ENCODE data around the gene SPON2.

SPON2 gene

DNA sequence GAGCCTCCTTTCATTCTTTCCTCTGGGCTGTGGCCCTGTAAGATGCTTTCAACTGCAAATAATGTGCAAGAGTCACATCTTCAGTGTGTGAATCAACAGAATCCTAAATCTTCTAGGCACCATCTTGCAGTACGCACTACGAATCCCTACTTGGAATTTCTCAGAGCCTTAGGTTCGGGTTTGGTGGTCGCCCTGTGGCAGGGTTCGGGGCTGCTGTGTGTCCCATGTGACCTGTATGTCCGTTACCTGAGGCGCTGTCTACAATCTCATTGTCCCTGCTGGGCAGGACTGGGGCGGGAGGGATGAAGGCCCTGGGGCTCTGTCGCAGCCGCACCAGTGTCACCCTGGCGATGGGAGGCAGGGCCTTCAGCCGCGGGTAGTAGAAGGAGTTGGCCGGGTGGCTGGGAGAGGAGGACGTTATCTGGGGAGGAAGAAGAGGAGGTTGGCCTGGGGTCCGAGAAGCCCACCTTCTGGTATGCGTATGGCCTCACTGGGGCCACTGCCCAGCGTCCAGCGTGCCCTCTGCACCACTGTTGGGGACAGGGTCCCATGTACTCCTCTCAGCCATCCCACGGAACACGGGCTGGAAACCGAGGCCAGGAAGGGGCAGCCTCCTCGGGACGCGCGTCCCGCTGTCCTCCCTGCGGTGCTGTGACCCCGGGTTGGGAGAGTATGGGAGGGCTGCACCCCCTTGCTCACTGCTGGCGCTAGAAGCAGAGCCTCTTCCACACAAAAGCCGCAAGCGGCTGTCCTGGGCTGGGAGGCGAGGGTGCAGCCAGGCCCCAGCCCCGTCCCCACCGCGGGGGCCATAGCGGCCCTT is 2.0 kb downstream of the SPON2 start:
- DNase-seq, result no peak

DNA sequence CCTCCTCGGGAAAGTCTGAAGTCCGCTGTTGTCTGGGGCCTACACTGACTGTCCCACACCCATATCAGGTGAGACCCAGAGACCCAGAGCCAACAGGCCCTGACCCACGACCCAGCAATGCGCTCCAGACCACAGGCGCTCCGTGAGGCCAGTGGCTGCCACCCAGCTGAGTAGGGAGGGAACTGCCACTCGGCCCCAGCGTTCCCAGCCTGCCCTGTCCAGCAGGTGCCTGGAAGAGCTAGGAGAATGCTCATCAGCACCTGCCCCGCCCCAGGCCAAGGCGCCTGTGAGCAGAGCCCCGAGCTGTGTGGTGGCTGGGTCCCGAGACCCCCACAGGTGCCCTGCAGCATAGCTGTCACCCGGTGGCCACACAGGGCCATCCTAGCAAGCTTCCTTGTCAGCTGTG is 2.7 kb downstream of the SPON2 start:
- DNase-seq, result no peak

DNA sequence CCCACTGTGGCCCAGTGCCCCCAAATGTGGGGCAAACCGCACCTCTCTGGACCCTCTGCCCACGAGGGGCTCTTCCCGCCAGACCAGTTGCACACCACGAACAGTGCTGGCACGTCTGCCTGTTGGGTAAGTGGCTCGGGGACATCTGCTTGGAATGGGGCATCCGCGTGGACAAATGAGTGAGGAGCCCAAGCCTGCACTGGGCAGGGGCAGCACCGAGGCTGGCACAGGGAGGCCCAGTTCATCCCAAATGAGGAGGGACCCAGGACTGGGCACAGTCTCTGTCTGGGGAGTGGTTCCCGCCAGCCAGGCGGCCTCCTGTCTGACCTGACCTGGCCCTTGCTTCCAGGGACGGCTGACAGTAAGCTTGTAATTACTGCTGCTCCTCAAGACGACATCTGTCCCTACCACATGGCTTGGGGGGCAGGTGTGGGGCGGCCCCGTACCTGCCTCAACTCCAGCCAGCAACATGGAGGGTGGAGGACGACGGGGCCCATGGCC is 3.2 kb downstream of the SPON2 start:
- DNase-seq, result no peak

DNA sequence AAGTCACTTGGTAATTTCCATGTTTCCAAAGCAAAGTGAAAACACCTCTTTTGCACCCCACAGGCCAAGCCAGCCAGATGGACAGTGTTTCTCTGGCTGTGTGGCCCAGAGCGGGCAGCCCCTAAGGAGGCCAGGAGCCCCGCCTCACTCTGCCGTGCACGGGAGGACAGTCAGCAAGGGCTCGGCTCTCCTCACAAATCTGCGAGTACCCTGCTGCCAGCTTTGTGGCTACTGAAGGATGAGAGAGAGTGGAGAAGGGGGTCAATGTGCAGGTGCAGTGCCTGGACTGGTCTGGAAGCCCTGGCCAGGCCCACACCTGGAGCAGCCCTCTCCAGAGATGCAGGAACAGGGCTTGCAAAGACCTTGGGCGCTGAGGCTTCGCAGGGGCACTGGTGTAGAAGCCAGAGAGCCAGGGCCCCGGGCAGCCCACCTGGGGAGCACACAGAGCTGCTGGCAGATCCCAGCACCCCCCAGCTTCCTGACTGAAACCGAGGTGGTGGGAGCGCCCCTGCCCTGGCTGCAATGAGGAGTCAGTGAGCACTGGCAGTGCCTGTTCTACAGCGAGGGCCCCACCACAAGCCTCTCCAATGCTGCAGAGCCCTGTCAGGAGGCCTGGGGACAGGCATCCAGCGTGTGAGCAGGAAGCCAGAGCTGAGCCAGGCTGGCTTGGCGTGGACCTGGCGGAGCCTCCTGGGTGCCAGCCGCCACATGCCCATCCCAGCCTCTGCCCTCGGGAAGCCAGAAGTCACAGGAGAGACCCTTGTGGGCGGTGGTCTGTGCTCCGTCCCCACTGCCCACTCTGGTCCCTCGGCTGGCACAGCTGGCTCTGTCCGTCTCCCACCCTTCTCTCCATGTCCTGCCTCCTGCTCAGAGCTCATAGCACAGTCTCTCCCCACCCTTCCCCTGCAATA is 3.9 kb downstream of the SPON2 start:
- DNase-seq, result no peak

DNA sequence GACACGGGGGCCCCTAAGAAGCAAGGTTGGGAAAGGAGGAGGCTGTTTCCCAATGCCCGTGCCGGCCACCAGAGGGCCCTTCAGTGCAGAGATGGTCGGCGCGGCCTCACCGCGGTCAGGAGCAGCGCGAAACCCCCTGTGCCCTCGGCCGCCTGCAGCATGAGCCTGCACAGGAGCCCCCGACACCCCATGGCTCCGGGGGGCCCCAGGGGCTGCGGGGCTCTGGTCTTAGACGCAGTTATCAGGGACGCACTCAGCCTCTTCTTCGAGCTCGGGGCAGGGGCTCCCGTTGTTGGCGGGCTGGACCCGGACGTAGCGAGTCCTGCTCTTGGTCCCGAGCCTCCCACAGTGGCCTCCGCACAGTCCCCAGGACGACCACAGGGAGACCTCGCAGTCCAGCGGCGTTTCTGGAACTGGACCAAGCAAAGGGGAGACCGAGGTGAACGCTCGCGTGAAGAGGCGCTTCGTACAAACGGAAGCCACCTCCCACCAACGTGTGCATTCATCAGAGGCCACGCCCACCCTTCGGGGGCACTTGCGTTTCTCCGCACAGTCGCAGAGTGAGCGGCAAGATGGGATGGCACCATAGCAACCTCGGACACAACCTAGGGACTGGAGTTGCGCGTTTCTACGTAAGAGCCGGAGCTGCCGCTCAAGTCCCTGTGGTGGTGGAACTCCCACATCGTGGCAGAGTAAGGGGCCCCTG is 5.0 kb downstream of the SPON2 start:
- DNase-seq, result peak; percentile 78 to 88

DNA sequence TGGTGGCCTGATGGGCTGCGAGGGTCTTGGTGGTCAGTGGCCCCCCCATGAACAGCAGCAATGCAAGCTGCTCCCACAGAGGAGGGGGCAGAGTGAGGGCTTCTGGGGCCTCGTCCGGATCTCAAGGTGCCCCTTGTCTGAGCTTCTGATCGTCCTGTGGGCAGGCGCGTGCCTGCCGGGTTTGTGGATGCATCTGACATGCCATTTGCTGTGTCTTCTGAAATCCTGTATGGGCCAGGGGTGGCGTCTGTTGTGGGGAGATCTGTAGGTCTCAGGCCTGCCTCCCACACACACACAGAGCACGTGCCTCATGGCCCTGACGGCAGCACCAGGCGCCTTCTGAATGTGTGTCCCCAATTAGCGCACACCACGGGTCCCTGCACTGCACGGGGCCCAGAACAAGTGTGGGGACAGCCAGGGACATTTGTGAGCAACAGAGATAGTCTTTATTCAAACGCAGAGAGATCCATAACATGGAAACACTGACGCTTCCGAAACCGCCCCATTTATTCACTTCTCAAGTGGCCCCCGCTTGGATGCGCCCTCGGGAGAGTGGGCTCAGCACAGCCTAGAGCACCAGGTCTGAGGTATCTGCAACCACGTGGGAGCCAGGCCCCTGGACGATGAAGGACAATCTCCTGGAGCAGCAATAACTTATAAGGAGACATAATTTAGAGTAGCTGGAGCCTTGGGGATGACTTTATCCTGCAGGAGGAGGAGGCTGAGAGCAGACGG is 5.7 kb downstream of the SPON2 start:
- DNase-seq, result no peak

DNA sequence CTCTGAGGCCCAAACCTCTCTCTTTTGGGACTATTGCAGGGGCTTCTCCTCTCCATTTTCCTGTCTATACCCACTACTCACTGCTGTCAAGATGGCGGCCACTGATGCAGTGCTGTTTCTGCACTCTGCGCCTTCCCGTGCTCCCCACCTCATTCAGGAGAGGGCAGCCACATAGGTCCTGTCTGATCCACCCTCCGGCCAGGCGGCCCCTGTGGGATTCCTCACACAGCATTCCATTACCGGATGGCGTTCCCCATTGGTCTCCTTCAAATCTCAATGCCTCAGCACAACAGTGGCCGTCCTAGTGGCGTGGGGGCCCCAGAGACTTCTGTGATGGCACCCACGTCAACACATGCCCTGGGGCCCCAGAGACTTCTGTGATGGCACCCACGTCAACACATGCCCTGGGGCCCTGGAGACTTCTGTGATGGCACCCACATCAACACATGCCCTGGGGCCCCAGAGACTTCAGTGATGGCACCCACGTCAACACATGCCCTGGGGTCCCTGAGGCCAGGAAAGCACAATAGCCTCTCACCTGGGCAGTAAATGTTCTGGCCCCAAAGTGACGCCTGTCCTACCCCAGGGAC is 7.3 kb downstream of the SPON2 start:
- no peak for DNase-seq

DNA sequence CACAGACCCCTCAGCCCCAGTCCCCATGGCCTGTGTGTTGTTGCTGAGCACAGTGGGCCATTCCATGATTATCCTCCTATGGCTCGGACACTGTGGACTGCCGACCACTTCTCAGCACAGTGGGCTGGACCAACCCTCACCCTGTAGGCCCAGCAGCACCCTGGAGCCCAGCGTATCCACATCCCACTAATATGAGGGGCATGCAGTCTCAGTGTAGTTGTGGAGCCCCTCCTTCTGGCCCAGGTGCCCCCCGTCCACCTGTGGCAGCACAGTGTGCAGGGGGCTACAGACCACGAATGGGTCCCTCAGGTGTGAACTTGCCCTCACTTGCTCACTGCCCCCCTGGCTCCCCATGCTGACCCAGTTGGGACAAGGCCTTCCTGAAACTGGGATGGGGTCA is 7.9 kb downstream of the SPON2 start:
- no peak for DNase-seq

DNA sequence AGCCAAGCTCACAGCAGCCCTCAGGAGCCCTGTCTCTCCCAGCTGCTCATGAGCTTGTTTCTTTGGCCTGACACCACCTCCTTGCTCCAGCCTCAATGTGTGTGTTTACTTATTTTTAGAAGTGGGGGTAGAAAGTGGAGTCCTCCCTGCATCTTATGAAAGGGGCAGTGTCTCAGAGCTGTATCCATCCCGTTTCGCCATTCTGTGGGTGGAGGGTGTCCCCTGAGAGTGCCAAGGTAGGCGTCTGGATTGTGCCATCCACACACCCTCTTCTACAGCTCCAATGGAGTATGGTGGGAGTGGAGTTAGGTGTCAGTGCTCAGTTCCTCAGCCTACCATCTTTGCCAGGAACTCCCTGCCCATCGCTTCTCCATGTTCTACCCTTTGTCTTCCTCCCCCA is 8.3 kb downstream of the SPON2 start:
- no peak for DNase-seq

DNA sequence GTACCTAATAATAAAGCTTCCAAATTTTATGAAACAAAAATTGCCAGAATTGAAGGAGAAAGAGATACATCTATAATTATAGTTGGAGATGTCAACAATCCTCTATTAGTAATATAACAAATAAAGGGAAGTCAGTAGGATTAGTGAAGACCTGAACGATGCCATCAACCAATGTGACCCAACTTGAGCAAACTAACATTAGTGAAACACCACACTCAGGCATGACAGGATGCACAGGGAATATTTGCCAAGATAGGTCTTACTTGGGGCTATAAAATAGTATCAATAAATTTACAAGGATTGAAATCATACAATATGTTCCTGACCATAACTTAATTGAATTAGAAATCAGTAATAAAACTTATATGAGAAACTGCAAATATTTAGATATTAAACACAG is 12.0 kb downstream of the SPON2 start:
- DNase-seq, result no peak

DNA sequence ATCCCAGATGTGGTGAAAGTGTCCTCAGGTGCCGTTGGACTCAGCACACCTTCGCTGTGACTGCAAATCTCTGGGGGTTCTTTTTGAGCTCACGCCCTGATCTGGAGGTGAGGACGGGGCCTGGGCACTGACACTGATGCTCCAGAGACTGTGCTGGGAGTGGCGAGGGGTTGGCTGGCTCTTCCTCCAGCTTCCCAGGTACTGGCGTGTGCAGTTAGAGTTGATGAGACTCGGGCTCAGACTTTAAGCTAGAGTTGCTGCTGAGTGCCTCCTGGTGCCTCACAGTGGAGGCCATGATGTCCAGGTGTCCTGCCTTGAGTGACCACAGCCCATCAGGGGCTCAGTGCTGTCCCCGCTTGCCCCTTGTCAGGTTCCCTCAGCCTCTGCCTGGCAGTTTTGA is 16.3 kb downstream of the SPON2 start:
- DNase-seq, result no peak

DNA sequence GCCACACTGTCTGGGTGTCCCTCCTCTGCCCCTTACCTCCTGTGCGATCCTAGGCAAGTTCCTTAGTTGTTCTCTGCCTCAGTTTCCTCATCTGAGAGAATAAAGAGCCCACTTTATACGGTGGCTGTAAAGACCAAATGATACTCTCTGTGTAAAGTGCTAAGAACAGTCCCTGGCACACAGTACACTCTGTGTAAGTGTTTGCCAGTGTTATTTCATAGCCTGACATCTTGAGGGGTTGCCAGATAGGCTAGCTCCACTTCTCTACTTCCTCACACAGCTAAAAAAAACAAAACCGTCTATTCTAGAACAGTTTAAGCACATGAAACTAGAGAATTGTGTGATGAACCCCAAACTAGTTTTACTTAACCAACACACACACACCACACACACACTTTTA is 17.1 kb downstream of the SPON2 start:
- DNase-seq, result no peak

DNA sequence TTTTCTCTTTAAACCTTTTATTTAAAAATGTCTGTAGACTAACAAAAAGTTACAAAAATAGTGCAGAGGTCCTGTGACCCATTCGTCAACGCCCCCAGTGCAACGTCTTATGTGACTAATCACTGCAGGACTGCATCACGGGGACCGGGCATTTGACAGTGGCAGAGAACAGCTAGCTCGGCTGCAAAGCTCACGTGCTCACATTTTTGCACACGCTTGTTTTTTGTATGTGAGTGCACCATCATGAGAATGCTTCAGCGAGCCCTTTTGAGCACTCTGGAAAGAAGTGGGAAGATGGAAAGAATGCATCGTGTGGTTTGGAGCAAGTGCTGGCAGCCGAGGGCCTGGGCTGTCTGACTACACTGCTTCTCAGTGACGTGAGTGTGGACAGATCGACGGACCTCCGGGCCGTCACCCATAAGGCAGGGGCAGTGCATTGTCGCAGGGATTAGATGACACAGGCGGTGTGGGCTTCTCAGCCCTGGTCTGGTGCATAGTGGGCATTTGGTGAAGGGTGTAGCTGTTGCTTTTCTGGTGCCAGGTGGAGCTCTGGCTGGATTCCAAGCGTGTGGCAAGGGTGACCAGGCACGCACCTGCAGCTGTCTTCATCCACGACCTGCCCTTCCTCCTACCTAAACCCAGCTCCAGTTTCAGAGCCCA is 17.7 kb downstream of the SPON2 start:
- DNase-seq, result peak in 1 of 2 experiments; percentile 14

DNA sequence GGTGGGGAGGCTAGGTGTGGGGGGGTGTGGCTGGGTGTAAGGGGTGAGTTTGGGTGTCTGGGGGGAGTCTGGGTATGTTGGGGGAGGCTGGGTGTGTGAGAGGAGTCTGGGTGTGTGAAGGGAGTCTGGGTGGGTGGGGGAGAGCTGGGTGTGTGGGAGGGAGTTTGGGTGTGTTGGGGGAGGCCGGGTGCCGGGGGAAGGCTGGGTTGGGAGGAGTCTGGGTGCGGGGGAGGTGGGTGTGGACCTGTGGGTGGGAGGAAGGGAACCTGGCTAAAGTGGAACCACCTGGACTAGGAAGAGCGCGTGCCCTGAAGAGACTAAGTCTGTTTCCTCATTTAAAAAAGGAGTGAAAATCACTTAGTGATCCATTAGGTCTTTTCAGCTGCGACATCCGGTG is 18.3 kb downstream of the SPON2 start:
- DNase-seq, result no peak

DNA sequence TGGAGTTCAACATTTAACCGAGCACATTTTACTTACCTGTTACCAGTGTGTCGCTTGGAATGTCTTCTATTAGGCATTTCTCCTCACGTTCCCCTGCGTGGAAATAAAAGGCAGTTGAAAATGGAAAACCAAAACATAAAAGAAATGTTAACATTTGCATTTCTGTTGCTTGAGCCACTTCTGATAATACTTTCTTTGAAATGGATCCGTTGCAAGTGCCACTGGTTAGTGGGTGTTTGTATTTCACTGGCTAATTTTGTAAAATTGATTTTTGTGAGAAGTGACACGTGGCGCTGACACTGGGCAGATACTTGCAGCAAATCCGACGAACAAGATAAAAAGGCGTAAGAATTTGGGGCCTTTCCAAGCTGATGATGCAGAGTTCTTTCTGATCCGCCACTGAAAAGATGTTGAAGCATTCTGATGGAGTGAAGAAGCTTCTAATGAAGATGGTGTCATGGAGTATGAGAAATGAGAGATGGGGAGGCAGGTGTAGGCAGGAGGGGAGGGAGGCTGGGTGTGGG is 18.8 kb downstream of the SPON2 start:
- DNase-seq, result no peak

DNA sequence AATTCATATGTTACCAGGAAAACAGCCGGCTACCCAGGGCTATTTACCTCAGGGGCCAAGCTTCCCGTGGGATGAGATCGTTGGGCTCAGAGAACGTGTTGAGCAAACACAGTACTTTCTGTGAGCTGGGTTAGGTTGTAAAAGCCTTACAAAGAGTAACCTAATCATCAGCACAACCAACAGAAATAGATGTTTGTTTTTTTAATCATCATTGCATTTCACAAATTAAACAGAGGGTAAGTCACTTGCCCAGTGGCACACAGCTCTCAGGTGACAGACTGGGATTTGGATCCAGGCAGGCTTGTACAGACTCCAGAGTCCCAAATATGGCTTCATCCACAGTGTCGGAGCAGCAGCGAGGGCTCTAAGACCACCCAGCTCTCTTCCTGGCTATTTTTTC is 20.1 kb downstream of the SPON2 start:
- peak in 1 of 2 experiments; percentile 47 for DNase-seq

DNA sequence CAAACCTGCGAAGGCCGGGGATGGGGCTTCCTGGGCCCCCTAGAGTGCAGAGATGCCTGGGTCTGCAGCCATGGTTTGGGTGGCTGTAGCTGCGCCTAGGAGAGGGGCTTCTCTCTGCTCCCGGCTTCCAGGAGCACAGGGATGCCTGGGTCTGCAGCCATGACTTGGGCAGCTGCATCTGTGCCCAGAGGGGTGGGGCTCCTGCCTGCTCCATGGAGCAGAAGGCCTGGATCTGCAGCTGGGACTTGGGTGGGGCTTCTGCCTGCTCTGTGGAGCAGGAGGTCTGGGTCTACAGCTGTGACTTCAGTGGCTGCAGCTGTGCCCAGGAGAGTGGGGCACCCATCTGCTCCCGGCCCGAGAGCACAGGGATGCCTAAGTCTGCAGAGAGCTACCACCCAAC is 20.8 kb downstream of the SPON2 start:
- DNase-seq, result no peak

DNA sequence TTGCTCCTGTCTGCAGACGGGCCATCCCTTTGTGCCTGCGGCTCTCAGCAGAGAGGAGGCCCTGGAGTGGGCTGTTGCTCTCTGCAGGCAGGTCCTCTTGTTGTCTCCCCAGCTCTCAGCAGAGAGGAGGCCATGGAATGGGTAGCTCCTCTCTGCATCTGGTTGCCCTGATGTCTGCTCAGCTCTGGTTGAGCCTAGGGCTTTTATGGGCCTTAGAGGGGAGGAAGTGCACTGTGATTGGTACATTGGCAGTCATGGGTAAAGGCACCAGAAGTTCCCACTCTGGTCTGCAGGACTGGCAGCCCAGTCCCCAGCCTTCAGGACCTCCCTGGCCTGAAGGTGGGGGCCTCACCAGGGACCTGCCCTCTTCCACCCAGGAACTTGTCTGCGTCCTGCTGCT is 21.5 kb downstream of the SPON2 start:
- DNase-seq, result no peak

DNA sequence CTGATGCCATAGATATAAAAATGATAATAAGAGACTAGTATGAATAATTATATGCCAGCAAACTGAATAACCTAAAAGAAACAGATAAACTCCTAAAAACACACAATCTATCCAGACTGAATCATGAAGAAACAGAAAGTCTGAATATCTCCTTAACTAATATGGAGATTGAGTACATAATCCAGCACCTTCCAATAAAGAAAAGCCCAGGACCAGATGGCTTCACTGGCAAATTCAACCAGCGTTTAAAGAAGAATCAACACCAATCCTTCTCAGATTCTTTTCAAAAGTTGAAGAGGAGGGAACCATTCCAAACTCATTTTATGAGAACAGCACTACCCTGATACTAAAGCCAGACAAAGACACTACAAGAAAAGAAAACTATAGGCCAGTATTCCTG is 32.5 kb downstream of the SPON2 start:
- no peak for DNase-seq

DNA sequence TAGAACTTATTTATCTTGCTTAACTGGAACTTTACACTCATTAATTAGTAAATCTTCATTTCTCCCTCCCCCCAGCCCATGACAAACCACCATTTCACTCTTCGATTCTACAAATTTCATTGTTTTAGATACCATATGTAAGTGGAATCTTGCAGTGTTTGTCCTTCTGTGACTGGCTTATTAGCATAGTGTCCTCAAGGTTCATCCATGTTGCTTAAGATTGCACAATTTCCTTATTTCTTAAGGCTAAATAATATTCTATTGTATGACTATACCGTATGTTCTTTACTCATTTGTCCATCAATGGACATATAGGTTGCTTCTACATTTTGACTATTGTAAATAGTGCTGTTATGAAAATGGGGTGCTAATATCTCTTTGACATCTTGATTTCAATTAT is 34.5 kb downstream of the SPON2 start:
- no peak for DNase-seq

DNA sequence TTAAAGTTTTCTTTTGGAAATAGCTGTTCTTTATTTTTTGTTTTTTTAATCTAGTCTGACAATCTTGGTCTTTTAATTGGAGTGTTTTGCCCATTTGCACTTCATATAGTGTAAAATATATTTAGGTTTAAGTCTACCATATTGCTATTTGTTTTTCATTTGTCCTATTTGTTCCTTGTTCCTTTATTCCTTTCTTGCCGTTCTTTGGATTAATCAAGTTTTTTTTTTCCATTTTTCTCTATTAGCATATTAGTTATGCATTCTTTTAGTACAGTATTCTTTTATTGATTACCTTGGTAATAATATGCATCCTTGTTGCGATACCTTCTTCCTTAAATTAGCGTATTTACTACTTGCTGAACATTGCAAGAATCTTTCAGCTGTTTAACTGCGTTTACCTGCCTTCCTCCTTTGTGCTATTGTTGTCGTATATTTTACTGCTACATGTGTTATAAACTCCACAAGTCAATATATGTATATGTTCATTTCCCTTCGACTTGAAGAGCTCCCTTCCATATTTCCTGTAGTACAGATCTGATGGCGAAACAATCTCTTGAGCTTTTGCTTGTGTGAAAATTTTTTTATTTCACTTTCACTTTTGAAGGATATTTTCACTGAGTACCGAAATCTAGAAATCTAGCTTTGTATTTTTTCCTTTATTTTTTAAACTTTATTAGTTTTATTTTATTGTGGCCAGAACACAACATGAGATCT is 35.2 kb downstream of the SPON2 start:
- DNase-seq, result no peak
